ENCODE measurements around the gene SLC22A2. TPM values are rescaled to one million over a fixed set of nuclear protein-coding genes. Genes with fewer than 3 reads are reported as not detected.

Gene SLC22A2
- total RNA-seq, 1 donor from 2014 or later, result not detected

- no peak overlapping the region for H3K4me3 Mint-ChIP-seq (ENCODE audit: unreplicated experiment)
- H3K36me3 Mint-ChIP-seq (ENCODE audit: low read depth), result no peaks in the 10 kb centered on the region
- peaks cover 14% of the 10 kb centered on the region for H3K4me1 Mint-ChIP-seq (ENCODE audit: low read depth)
- H3K27me3 Mint-ChIP-seq (ENCODE audit: low read depth), result no peaks in the 10 kb centered on the region
- TF ChIP-seq CTCF (IDR thresholded peaks at IDR 0.05), result no peak
- peaks cover 8% of the 10 kb centered on the region for H3K9me3 Mint-ChIP-seq (ENCODE audit: low read depth)
- no peak for DNase-seq (ENCODE audit: low spot score)
- H3K27ac Mint-ChIP-seq (ENCODE audit: unreplicated experiment), result no peak overlapping the region
Measured at GRCh38 chr6:160300076-160300695, 41.6 kb upstream of the SLC22A2 start.

DNA sequence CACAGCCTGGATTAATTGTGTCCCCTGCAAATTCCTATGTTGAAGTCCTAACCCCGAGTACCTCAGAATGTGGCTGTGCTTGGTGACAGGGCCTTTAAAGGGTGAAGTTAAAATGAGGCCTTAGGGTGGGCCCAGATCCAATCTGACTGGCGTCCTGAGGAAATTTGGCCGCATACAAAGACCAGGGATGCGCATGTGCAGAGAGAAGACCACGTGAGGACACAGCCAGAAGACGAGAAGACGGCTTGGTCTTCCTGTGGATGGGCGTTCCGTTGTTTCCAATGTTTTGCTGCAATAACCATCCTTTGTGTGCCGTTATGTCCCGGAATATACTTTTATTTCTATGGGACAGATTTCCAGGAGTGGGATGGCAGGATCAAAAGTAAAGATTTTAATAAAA is 40.9 kb upstream of the SLC22A2 start:
- no peak for TF ChIP-seq CTCF (IDR thresholded peaks at IDR 0.05)
- Mint-ChIP-seq H3K27ac (ENCODE audit: unreplicated experiment) (no peak overlapping the region), H3K27me3 (ENCODE audit: low read depth) (no peaks in the 10 kb centered on the region), H3K36me3 (ENCODE audit: low read depth) (no peaks in the 10 kb centered on the region), H3K4me1 (ENCODE audit: low read depth) (peaks cover 14% of the 10 kb centered on the region), H3K4me3 (ENCODE audit: unreplicated experiment) (no peak overlapping the region), H3K9me3 (ENCODE audit: low read depth) (peaks cover 7% of the 10 kb centered on the region)
- DNase-seq (ENCODE audit: low spot score), result no peak

DNA sequence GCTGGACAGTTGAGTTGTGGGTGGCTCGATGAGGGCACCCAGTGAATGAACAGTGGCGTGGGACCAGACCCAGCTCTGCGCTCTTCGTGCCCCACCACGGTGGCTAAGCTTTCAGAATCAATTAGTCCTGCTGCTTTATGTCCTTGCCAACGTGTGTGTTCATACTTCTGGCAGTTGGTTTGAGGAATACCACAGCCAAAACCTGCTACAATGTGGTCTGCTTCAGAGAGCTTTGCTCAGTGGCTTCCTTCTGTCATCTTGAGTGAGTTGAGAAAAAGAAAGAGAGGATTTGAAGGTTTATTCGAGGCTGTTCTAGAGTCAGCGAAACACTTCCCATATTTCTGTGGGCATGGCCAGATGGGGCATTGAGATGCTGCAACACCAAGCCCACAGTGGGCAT is 39.5 kb upstream of the SLC22A2 start:
- Mint-ChIP-seq H3K4me1 (ENCODE audit: low read depth) (peaks cover 14% of the 10 kb centered on the region), H3K4me3 (ENCODE audit: unreplicated experiment) (no peak overlapping the region), H3K27me3 (ENCODE audit: low read depth) (no peaks in the 10 kb centered on the region), H3K9me3 (ENCODE audit: low read depth) (peaks cover 3% of the 10 kb centered on the region), H3K27ac (ENCODE audit: unreplicated experiment) (no peak overlapping the region), H3K36me3 (ENCODE audit: low read depth) (no peaks in the 10 kb centered on the region)
- no peak for TF ChIP-seq CTCF (IDR thresholded peaks at IDR 0.05)
- no peak for DNase-seq (ENCODE audit: low spot score)

- Mint-ChIP-seq H3K27me3 (ENCODE audit: low read depth) (no peaks in the 10 kb centered on the region), H3K9me3 (ENCODE audit: low read depth) (no peaks in the 10 kb centered on the region), H3K36me3 (ENCODE audit: low read depth) (no peaks in the 10 kb centered on the region), H3K4me3 (ENCODE audit: unreplicated experiment) (no peak overlapping the region), H3K4me1 (ENCODE audit: low read depth) (peaks cover 14% of the 10 kb centered on the region), H3K27ac (ENCODE audit: unreplicated experiment) (no peak overlapping the region)
- TF ChIP-seq CTCF (IDR thresholded peaks at IDR 0.05), result peak; percentile 34
- no peak for DNase-seq (ENCODE audit: low spot score)
Measured at GRCh38 chr6:160297310-160297709, 38.7 kb upstream of the SLC22A2 start.

GRCh38 chr6:160293844-160294243 is 35.2 kb upstream of the SLC22A2 start:
- Mint-ChIP-seq H3K4me3 (ENCODE audit: unreplicated experiment) (no peak overlapping the region), H3K27ac (ENCODE audit: unreplicated experiment) (no peak overlapping the region), H3K36me3 (ENCODE audit: low read depth) (no peaks in the 10 kb centered on the region), H3K9me3 (ENCODE audit: low read depth) (no peaks in the 10 kb centered on the region), H3K27me3 (ENCODE audit: low read depth) (no peaks in the 10 kb centered on the region), H3K4me1 (ENCODE audit: low read depth) (peaks cover 8% of the 10 kb centered on the region)
- no peak for DNase-seq (ENCODE audit: low spot score)
- TF ChIP-seq CTCF (IDR thresholded peaks at IDR 0.05), result no peak

Measured in chondrocyte (in vitro differentiated cells).